Aorta (tissue), 5 donors: ENCODE measurements around the gene CDH7. TPM values are rescaled to one million over a fixed set of nuclear protein-coding genes. Genes with fewer than 3 reads are reported as not detected.

ENCODE experiments used
- ATAC-seq: fragments of 200-7000 bp; cut with Tn5 transposase; one replicate; pipeline ENCODE4 v1.9.1; 2022; ENCODE audit warnings: moderate library complexity; ENCODE audit not compliant: low FRiP score
- DNase-seq, 2 donors: peaks; one replicate each; pipeline ENCODE4 v3.0.0-alpha.2; 2020
- H3K27ac ChIP-seq, 2 donors: one replicate each; pipeline ENCODE4 v1.5.1; 2013; ENCODE audit warnings: low read length in 2 of 2, mild to moderate bottlenecking in 2 of 2, moderate library complexity in 2 of 2, control low read depth in 1 of 2, inconsistent platforms in 1 of 2, low read depth in 1 of 2
- H3K27me3 ChIP-seq, 2 donors: one replicate each; pipeline ENCODE4 v1.6.1; 2013; ENCODE audit warnings: control low read depth in 1 of 2, low read length in 1 of 2, mild to moderate bottlenecking in 1 of 2, moderate library complexity in 1 of 2; ENCODE audit not compliant: insufficient read depth in 2 of 2, control insufficient read depth in 1 of 2
- H3K36me3 ChIP-seq, 2 donors: one replicate each; pipeline ENCODE4 v1.6.1; 2013; ENCODE audit warnings: control low read depth in 1 of 2, low read length in 1 of 2, mild to moderate bottlenecking in 1 of 2; ENCODE audit not compliant: insufficient read depth in 2 of 2, control insufficient read depth in 1 of 2
- H3K4me1 ChIP-seq, 2 donors: one replicate each; pipeline ENCODE4 v1.6.1; 2013; ENCODE audit warnings: low read length in 2 of 2, control low read depth in 1 of 2, mild to moderate bottlenecking in 1 of 2, moderate library complexity in 1 of 2; ENCODE audit not compliant: insufficient read depth in 2 of 2, control insufficient read depth in 1 of 2
- H3K4me3 ChIP-seq, 2 donors: one replicate each; pipeline ENCODE4 v1.5.1; 2013; ENCODE audit warnings: low read length in 2 of 2, control low read depth in 1 of 2, mild to moderate bottlenecking in 1 of 2
- H3K9me3 ChIP-seq: one replicate; pipeline ENCODE4 v1.6.1; 2013; ENCODE audit warnings: mild to moderate bottlenecking, low read length; ENCODE audit not compliant: control insufficient read depth
- WGBS, 2 donors: extraction: QIAGEN DNeasy Blood & Tissue Kit; methylation state at CpG; one replicate each; pipeline ENCODE4 v1.1.7; 2013; 5-methylcytosine and 5-hydroxymethylcytosine counted together
- intact Hi-C, 2 donors: fragments of 100-400 bp; cut with DNase I; formaldehyde crosslinking; loops; one replicate each; pipeline versions ENCODE4 v1.14.2 to v1.15.0; 2022
- polyA plus RNA-seq, 2 donors: library from polyadenylated mRNA; stranded (reverse); fragments of 200-250 nt; gene quantifications; one replicate each; pipeline ENCODE4 v1.2.3, GENCODE V29; 2013
- total RNA-seq, 2 donors: library from RNA; stranded (reverse); fragmentation: NEBNext Ultra II Directional; extraction: Animal tissue kit (Norgen Biotek cat#: 25700); gene quantifications; one replicate each; pipeline ENCODE4 v1.2.1, GENCODE V29; 2021
- donor health status: healthy with polysubstance abuse.
- donor health status: Bipolar disorder and iron deficiency.
- donor health status: DM: no; HTN: no; CAD: no.
- donor health status: DM: no; HTN: no; CAD: no.
- donor health status: DM: yes; HTN: yes; CAD: no.

CDH7 gene
- total and polyA plus RNA-seq, 4 donors: 0.06 to 0.19 TPM; not detected in 2

- H3K27ac ChIP-seq: no peak overlapping the region
- 95 to 96% methylated on average over 2 of the region's 2 CpGs for WGBS, 2 donors
- no peak overlapping the region for H3K4me3 ChIP-seq
- no peaks in the 10 kb centered on the region for H3K9me3 ChIP-seq
- no peak for DNase-seq
- no peaks in the 10 kb centered on the region for H3K27me3 ChIP-seq
- no peaks in the 10 kb centered on the region for H3K4me1 ChIP-seq
- intact Hi-C loops: no loop called here
- no peak for ATAC-seq
- H3K36me3 ChIP-seq: no peaks in the 10 kb centered on the region
Observed at GRCh38 chr18:65846107-65846506, 95.3 kb downstream of the CDH7 start.

- no peak for ATAC-seq
- no peaks in the 10 kb centered on the region for H3K27me3 ChIP-seq
- intact Hi-C loops: no loop called here
- H3K4me3 ChIP-seq: no peak overlapping the region
- no peaks in the 10 kb centered on the region for H3K9me3 ChIP-seq
- 80 to 83% methylated on average over 3 of the region's 3 CpGs for WGBS, 2 donors
- H3K27ac ChIP-seq: no peak overlapping the region
- no peaks in the 10 kb centered on the region for H3K4me1 ChIP-seq
- no peak for DNase-seq
- H3K36me3 ChIP-seq: no peaks in the 10 kb centered on the region
Observed at GRCh38 chr18:65852273-65852672, 101.5 kb downstream of the CDH7 start.

GRCh38 chr18:65859075-65859474 is 108.3 kb downstream of the CDH7 start:
- no peak overlapping the region for H3K27ac ChIP-seq
- no peaks in the 10 kb centered on the region for H3K4me1 ChIP-seq
- DNase-seq (no peak), ATAC-seq (no peak)
- H3K9me3 ChIP-seq: no peaks in the 10 kb centered on the region
- WGBS, 2 donors: 49 to 54% methylated on average over 3 of the region's 3 CpGs
- H3K27me3 ChIP-seq: no peaks in the 10 kb centered on the region
- no peak overlapping the region for H3K4me3 ChIP-seq
- intact Hi-C loops: no loop called here
- H3K36me3 ChIP-seq: no peaks in the 10 kb centered on the region

GRCh38 chr18:65869527-65869926 is 118.7 kb downstream of the CDH7 start:
- H3K27me3 ChIP-seq: no peaks in the 10 kb centered on the region
- DNase-seq (no peak), ATAC-seq (no peak)
- no peaks in the 10 kb centered on the region for H3K36me3 ChIP-seq
- intact Hi-C loops: no loop called here
- H3K9me3 ChIP-seq: no peaks in the 10 kb centered on the region
- 25 to 63% methylated on average over 3 of the region's 3 CpGs for WGBS, 2 donors
- no peak overlapping the region for H3K27ac ChIP-seq
- no peak overlapping the region for H3K4me3 ChIP-seq
- no peaks in the 10 kb centered on the region for H3K4me1 ChIP-seq

- Histone ChIP-seq H3K9me3 (no peaks in the 10 kb centered on the region), H3K4me3 (no peak overlapping the region), H3K4me1 (no peaks in the 10 kb centered on the region), H3K27me3 (no peaks in the 10 kb centered on the region), H3K36me3 (no peaks in the 10 kb centered on the region), H3K27ac (no peak overlapping the region)
- ATAC-seq: no peak
- intact Hi-C loops: no loop called here
- 69 to 81% methylated on average over 3 of the region's 3 CpGs for WGBS, 2 donors
- no peak for DNase-seq
Observed at GRCh38 chr18:65876310-65876709, 125.5 kb downstream of the CDH7 start.

- no peaks in the 10 kb centered on the region for H3K36me3 ChIP-seq
- 93 to 95% methylated on average over 3 of the region's 3 CpGs for WGBS, 2 donors
- no peak for DNase-seq
- no peak overlapping the region for H3K4me3 ChIP-seq
- no peaks in the 10 kb centered on the region for H3K4me1 ChIP-seq
- ATAC-seq: no peak
- intact Hi-C loops: no loop called here
- H3K9me3 ChIP-seq: no peaks in the 10 kb centered on the region
- H3K27me3 ChIP-seq: no peaks in the 10 kb centered on the region
- H3K27ac ChIP-seq: no peak overlapping the region
Observed at GRCh38 chr18:65897292-65897691, 146.5 kb downstream of the CDH7 start.

- H3K36me3 ChIP-seq: no peaks in the 10 kb centered on the region
- ATAC-seq (no peak), DNase-seq (no peak)
- H3K4me3 ChIP-seq: no peak overlapping the region
- no peaks in the 10 kb centered on the region for H3K9me3 ChIP-seq
- intact Hi-C loops: no loop called here
- no peaks in the 10 kb centered on the region for H3K4me1 ChIP-seq
- 84 to 85% methylated on average over 1 of the region's 1 CpG for WGBS, 2 donors
- no peak overlapping the region for H3K27ac ChIP-seq
- no peaks in the 10 kb centered on the region for H3K27me3 ChIP-seq
Observed at GRCh38 chr18:65901522-65901921, 150.7 kb downstream of the CDH7 start.

- Histone ChIP-seq H3K27me3 (no peaks in the 10 kb centered on the region), H3K9me3 (no peaks in the 10 kb centered on the region), H3K27ac (no peak overlapping the region), H3K36me3 (no peaks in the 10 kb centered on the region), H3K4me3 (no peak overlapping the region), H3K4me1 (no peaks in the 10 kb centered on the region)
- intact Hi-C loops: no loop called here
- no peak for ATAC-seq
- no peak for DNase-seq
- 95 to 97% methylated on average over 1 of the region's 1 CpG for WGBS, 2 donors
Observed at GRCh38 chr18:65906621-65907034, 155.8 kb downstream of the CDH7 start.

GRCh38 chr18:65907281-65907680 is 156.5 kb downstream of the CDH7 start:
- H3K27ac ChIP-seq: no peak overlapping the region
- H3K4me3 ChIP-seq: no peak overlapping the region
- H3K4me1 ChIP-seq: no peaks in the 10 kb centered on the region
- 8 to 16% methylated on average over 2 of the region's 2 CpGs for WGBS, 2 donors
- no peaks in the 10 kb centered on the region for H3K27me3 ChIP-seq
- H3K36me3 ChIP-seq: no peaks in the 10 kb centered on the region
- intact Hi-C loops: no loop called here
- DNase-seq (no peak), ATAC-seq (no peak)
- H3K9me3 ChIP-seq: no peaks in the 10 kb centered on the region
